Stimulated activated CD4-positive, alpha-beta T cell treated with anti-CD3 and anti-CD28 coated beads, Interleukin-1b, Interleukin-23, amount 100 ng/mL, for 4 hours (primary cell): ENCODE measurements around the gene MRRF.

Experiments used
- DNase-seq, 2 donors: peaks; one replicate each; pipeline ENCODE4 v3.0.0-alpha.2; 2020; ENCODE audit warnings: low read depth in 2 of 2

The MRRF gene

GRCh38 chr9:122380293-122380692, 115.6 kb downstream of the MRRF start:
- DNase-seq: no peak
